Measurements from ENCODE around the gene HPN. TPM values are rescaled to one million over a fixed set of nuclear protein-coding genes. Genes with fewer than 3 reads are reported as not detected.
A peak's percentile ranks its signal among the peaks of the same experiment; 100 is the strongest.
"Not testable (repeated sequence)": the region's sequence is repeated elsewhere in the genome, so short reads cannot be mapped to it uniquely, and the experiment has no call there.

The HPN gene
- total RNA-seq, 2 experiments from 2014 or later = 0.09 TPM; not detected in 1

GRCh38 chr19:35027851-35028599 lies 13.5 kb upstream of the HPN start:
- H3K27me3 Mint-ChIP-seq = peaks cover 17% of the 10 kb centered on the region
- H3K36me3 Mint-ChIP-seq (ENCODE audit: low read depth) = peaks cover 34% of the 10 kb centered on the region
- H3K4me1 Mint-ChIP-seq = peaks cover 6% of the 10 kb centered on the region
- no peaks in the 10 kb centered on the region for H3K9me3 Mint-ChIP-seq (ENCODE audit: low read depth)
- POLR2A ChIA-PET = no interaction called here
- intact Hi-C loops (cut with DNase I, micrococcal nuclease) = no loop called here
- CTCF ChIA-PET = interaction anchor here (0.9 to 2.0 kb wide), 3 partner anchors 10 to 19 kb away, joined by 3 to 8 read pairs (median 4); no protein-coding TSS in a partner anchor
- H3K4me3 Mint-ChIP-seq = no peak overlapping the region
- ATAC-seq (no peak), DNase-seq (no peak)
- H3K27ac Mint-ChIP-seq = no peak overlapping the region

- H3K9me3 Mint-ChIP-seq (ENCODE audit: low read depth); H3K4me3 Mint-ChIP-seq; DNase-seq; H3K4me1 Mint-ChIP-seq; ATAC-seq; H3K27ac Mint-ChIP-seq; POLR2A ChIA-PET; intact Hi-C loops (cut with DNase I, micrococcal nuclease): not testable (repeated sequence)
- H3K36me3 Mint-ChIP-seq (ENCODE audit: low read depth) = peaks cover 32% of the 10 kb centered on the region
- CTCF ChIA-PET = interaction anchor here (1.1 kb wide), 1 partner anchor 19 kb away, joined by 4 read pairs; no protein-coding TSS in a partner anchor
- H3K27me3 Mint-ChIP-seq = peaks cover 22% of the 10 kb centered on the region
Measured at GRCh38 chr19:35028600-35028885, 13.0 kb upstream of the HPN start.

GRCh38 chr19:35029275-35029736 lies 12.2 kb upstream of the HPN start:
- POLR2A ChIA-PET; CTCF ChIA-PET; H3K9me3 Mint-ChIP-seq (ENCODE audit: low read depth); DNase-seq; H3K4me1 Mint-ChIP-seq; H3K27ac Mint-ChIP-seq; ATAC-seq; intact Hi-C loops (cut with DNase I, micrococcal nuclease): not testable (repeated sequence)
- peak overlapping the region; percentile 14 for H3K4me3 Mint-ChIP-seq
- H3K27me3 Mint-ChIP-seq = peaks cover 22% of the 10 kb centered on the region
- H3K36me3 Mint-ChIP-seq (ENCODE audit: low read depth) = peaks cover 25% of the 10 kb centered on the region

GRCh38 chr19:35029737-35030256 lies 11.7 kb upstream of the HPN start:
- ATAC-seq (peak; percentile 4), DNase-seq (peak; percentile 26)
- Mint-ChIP-seq H3K27me3 (peaks cover 22% of the 10 kb centered on the region), H3K4me1 (peaks cover 6% of the 10 kb centered on the region), H3K4me3 (peak overlapping the region; percentile 14), H3K9me3 (ENCODE audit: low read depth) (no peaks in the 10 kb centered on the region), H3K27ac (no peak overlapping the region), H3K36me3 (ENCODE audit: low read depth) (peaks cover 23% of the 10 kb centered on the region)
- POLR2A ChIA-PET = interaction anchor here (0.5 kb wide), 1 partner anchor 244 kb away, joined by 3 read pairs; no protein-coding TSS in a partner anchor
- CTCF ChIA-PET = no interaction called here
- intact Hi-C loops (cut with DNase I, micrococcal nuclease) = no loop called here

GRCh38 chr19:35030257-35031071 lies 11.1 kb upstream of the HPN start, which contains the start of gene SCN1B:
Gene SCN1B, plus strand, starts transcription at chr19:35030470. Its CDS starts 351 bp downstream, at chr19:35030821.
- Mint-ChIP-seq H3K4me1 (peaks cover 6% of the 10 kb centered on the region), H3K27ac (no peak within 1 kb of the TSS)
- POLR2A ChIA-PET = interaction anchor here (0.5 kb wide), 1 partner anchor 244 kb away, joined by 3 read pairs; no protein-coding TSS in a partner anchor

GRCh38 chr19:35031072-35031881 lies 10.2 kb upstream of the HPN start:
- Mint-ChIP-seq H3K4me3 (peak overlapping the region; percentile 68), H3K27me3 (peaks cover 22% of the 10 kb centered on the region), H3K9me3 (ENCODE audit: low read depth) (no peaks in the 10 kb centered on the region), H3K4me1 (peaks cover 6% of the 10 kb centered on the region), H3K27ac (no peak overlapping the region), H3K36me3 (ENCODE audit: low read depth) (peaks cover 12% of the 10 kb centered on the region)
- ChIA-PET CTCF (interaction anchor here (0.7 kb wide), 1 partner anchor 59 kb away, joined by 3 read pairs; no protein-coding TSS in a partner anchor), POLR2A (no interaction called here)
- DNase-seq (no peak), ATAC-seq (no peak)
- intact Hi-C loops (cut with DNase I, micrococcal nuclease) = no loop called here

More at GRCh38 chr19:35030257-35031071, 11.1 kb upstream of the HPN start, which contains the start of gene SCN1B:
- intact Hi-C loops (cut with DNase I, micrococcal nuclease) = no loop called here
- DNase-seq (peak; percentile 89), ATAC-seq (peak; percentile 89)
- H3K27me3 Mint-ChIP-seq = peaks cover 22% of the 10 kb centered on the region
- peak within 1 kb of the TSS; percentile 68 for H3K4me3 Mint-ChIP-seq
- no peaks in the 10 kb centered on the region for H3K9me3 Mint-ChIP-seq (ENCODE audit: low read depth)
- CTCF ChIA-PET = no interaction called here
- peaks cover 16% of the 10 kb centered on the region for H3K36me3 Mint-ChIP-seq (ENCODE audit: low read depth)

- ATAC-seq (no peak), DNase-seq (no peak)
- peaks cover 4% of the 10 kb centered on the region for H3K36me3 Mint-ChIP-seq (ENCODE audit: low read depth)
- peaks cover 6% of the 10 kb centered on the region for H3K4me1 Mint-ChIP-seq
- ChIA-PET CTCF (interaction anchor here (0.6 kb wide), 1 partner anchor 194 kb away, joined by 4 read pairs; no protein-coding TSS in a partner anchor), POLR2A (no interaction called here)
- H3K27me3 Mint-ChIP-seq = peaks cover 22% of the 10 kb centered on the region
- H3K4me3 Mint-ChIP-seq = no peak overlapping the region
- H3K9me3 Mint-ChIP-seq (ENCODE audit: low read depth) = no peaks in the 10 kb centered on the region
- intact Hi-C loops (cut with DNase I, micrococcal nuclease) = no loop called here
- no peak overlapping the region for H3K27ac Mint-ChIP-seq
Measured at GRCh38 chr19:35032356-35032865, 9.1 kb upstream of the HPN start.

- DNase-seq (no peak), ATAC-seq (no peak)
- no peak overlapping the region for H3K27ac Mint-ChIP-seq
- no peak overlapping the region for H3K4me3 Mint-ChIP-seq
- peaks cover 6% of the 10 kb centered on the region for H3K4me1 Mint-ChIP-seq
- ChIA-PET CTCF (no interaction called here), POLR2A (no interaction called here)
- peaks cover 22% of the 10 kb centered on the region for H3K27me3 Mint-ChIP-seq
- intact Hi-C loops (cut with DNase I, micrococcal nuclease) = no loop called here
- peaks cover 2% of the 10 kb centered on the region for H3K36me3 Mint-ChIP-seq (ENCODE audit: low read depth)
- H3K9me3 Mint-ChIP-seq (ENCODE audit: low read depth) = no peaks in the 10 kb centered on the region
Measured at GRCh38 chr19:35033067-35034004, 8.2 kb upstream of the HPN start.

- peaks cover 8% of the 10 kb centered on the region for H3K4me1 Mint-ChIP-seq
- H3K9me3 Mint-ChIP-seq (ENCODE audit: low read depth) = no peaks in the 10 kb centered on the region
- CTCF ChIA-PET = interaction anchor here (1.3 kb wide), 1 partner anchor 10 kb away, joined by 7 read pairs; no protein-coding TSS in a partner anchor
- no peaks in the 10 kb centered on the region for H3K36me3 Mint-ChIP-seq (ENCODE audit: low read depth)
- H3K27me3 Mint-ChIP-seq = peaks cover 22% of the 10 kb centered on the region
- H3K27ac Mint-ChIP-seq = no peak overlapping the region
- POLR2A ChIA-PET = interaction anchor here (0.6 kb wide), 1 partner anchor 201 kb away, joined by 4 read pairs; no protein-coding TSS in a partner anchor
- intact Hi-C loops (cut with DNase I, micrococcal nuclease) = no loop called here
- DNase-seq = no peak
- ATAC-seq = no peak
- no peak overlapping the region for H3K4me3 Mint-ChIP-seq
Measured at GRCh38 chr19:35034005-35034502, 7.5 kb upstream of the HPN start.
